Astrocyte (in vitro differentiated cells and primary cell): ENCODE data around the gene NBR1. TPM values are rescaled to one million over a fixed set of nuclear protein-coding genes. Genes with fewer than 3 reads are reported as not detected.

Experiments
- DNase-seq: peaks from one replicate; pipeline ENCODE4 v3.0.0-alpha.2; 2010; ENCODE audit warnings: low read depth
- FAIRE-seq: peaks from 2 replicates; lab custom pipeline; 2011; peaks lifted over from hg19 to GRCh38; lab: Jason Lieb, UNC
- H2AFZ ChIP-seq: 2 replicates; pipeline ENCODE4 v1.6.0; 2012; ENCODE audit warnings: low read depth, low read length, inconsistent platforms
- H3K27ac ChIP-seq: 2 replicates; pipeline ENCODE4 v1.5.1; 2011; ENCODE audit warnings: low read depth, low read length, inconsistent platforms
- H3K27me3 ChIP-seq: 2 replicates; pipeline ENCODE4 v1.6.0; 2011; ENCODE audit warnings: low read length, inconsistent platforms; ENCODE audit not compliant: insufficient read depth
- H3K36me3 ChIP-seq: 2 replicates; pipeline ENCODE4 v1.5.1; 2011; ENCODE audit warnings: low read length, inconsistent platforms; ENCODE audit not compliant: insufficient read depth
- H3K4me1 ChIP-seq: 2 replicates; pipeline ENCODE4 v1.5.1; 2011; ENCODE audit warnings: low read length, inconsistent platforms; ENCODE audit not compliant: insufficient read depth
- H3K4me2 ChIP-seq: 2 replicates; pipeline ENCODE4 v1.6.0; 2012; ENCODE audit warnings: low read length, inconsistent platforms
- H3K4me3 ChIP-seq: 2 replicates; pipeline ENCODE4 v1.5.1; 2011; ENCODE audit warnings: low read depth, mild to moderate bottlenecking, low read length, inconsistent platforms; ENCODE audit not compliant: insufficient read depth
- H3K79me2 ChIP-seq: 2 replicates; pipeline ENCODE4 v1.6.0; 2012; ENCODE audit warnings: mild to moderate bottlenecking, low read length, inconsistent platforms; ENCODE audit not compliant: insufficient read depth
- H3K9ac ChIP-seq: 2 replicates; pipeline ENCODE4 v1.6.0; 2012; ENCODE audit warnings: mild to moderate bottlenecking, low read length, inconsistent platforms
- H3K9me3 ChIP-seq: 2 replicates; pipeline ENCODE4 v1.5.1; 2012; ENCODE audit warnings: low read depth, mild to moderate bottlenecking, low read length, inconsistent platforms; ENCODE audit not compliant: insufficient read depth
- H4K20me1 ChIP-seq: 2 replicates; pipeline ENCODE4 v1.6.0; 2012; ENCODE audit warnings: low read length, inconsistent platforms; ENCODE audit not compliant: insufficient read depth
- H3K27ac Mint-ChIP-seq: one replicate; pipeline ENCODE4 v1.8.0; 2021; ENCODE audit warnings: mild to moderate bottlenecking, mixed read lengths; ENCODE audit not compliant: unreplicated experiment
- H3K27me3 Mint-ChIP-seq: one replicate; pipeline ENCODE4 v1.8.0; 2021; ENCODE audit warnings: low read depth, mixed read lengths; ENCODE audit not compliant: unreplicated experiment
- H3K36me3 Mint-ChIP-seq: one replicate; pipeline ENCODE4 v1.8.0; 2021; ENCODE audit warnings: low read depth, mixed read lengths; ENCODE audit not compliant: unreplicated experiment
- H3K4me1 Mint-ChIP-seq: one replicate; pipeline ENCODE4 v1.8.0; 2021; ENCODE audit warnings: low read depth, mixed read lengths; ENCODE audit not compliant: unreplicated experiment
- H3K4me3 Mint-ChIP-seq: one replicate; pipeline ENCODE4 v1.8.0; 2021; ENCODE audit warnings: mild to moderate bottlenecking, moderate library complexity, mixed read lengths; ENCODE audit not compliant: unreplicated experiment
- H3K9me3 Mint-ChIP-seq: one replicate; pipeline ENCODE4 v1.8.0; 2021; ENCODE audit warnings: mild to moderate bottlenecking, mixed read lengths; ENCODE audit not compliant: unreplicated experiment
- EZH2 ChIP-seq: IDR thresholded peaks from 2 replicates; pipeline ENCODE4 v1.6.1; 2012; ENCODE audit warnings: mild to moderate bottlenecking, low read length, inconsistent platforms; ENCODE audit not compliant: insufficient read depth
- total RNA-seq: library from RNA; stranded (reverse); gene quantifications from 2 replicates; pipeline ENCODE4 v1.2.1, GENCODE V29; 2021
- TF ChIP-seq, protein P1 (sequence below): IDR thresholded peaks from 2 replicates; pipeline ENCODE4 v1.5.1; 2011; ENCODE audit warnings: low read depth, mild to moderate bottlenecking, inconsistent platforms, low read length, moderate library complexity; ENCODE audit not compliant: insufficient read depth

Gene NBR1
- total RNA-seq, 1 donor from 2014 or later = 46.8 TPM

DNA sequence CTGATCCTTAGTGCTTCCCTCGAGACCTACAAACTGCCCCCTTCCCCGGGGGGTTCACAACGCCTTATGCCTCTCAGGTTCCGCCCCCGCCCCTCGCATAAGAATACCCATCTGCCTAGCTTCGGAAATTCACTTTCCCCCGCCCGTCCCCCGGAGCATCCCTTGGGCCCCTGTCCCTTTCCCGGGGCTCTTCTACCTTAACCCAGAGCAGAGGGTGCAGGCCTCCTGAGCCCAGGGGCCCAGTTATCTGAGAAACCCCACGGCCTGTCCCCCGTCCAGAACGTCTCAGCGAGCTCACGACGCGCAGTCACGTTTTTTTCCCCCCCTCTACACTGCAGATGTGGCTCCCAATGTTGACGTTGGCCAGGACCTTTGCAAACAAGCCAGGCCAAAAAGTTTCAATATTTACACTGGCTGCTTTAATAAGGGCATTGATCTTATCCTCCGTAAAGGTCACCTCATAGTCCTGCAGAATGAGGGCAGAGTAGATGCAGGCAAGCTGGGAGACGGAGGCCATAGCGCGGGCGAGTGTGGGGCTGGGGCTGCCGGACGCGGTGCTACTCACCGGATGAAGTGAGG, 1.4 kb upstream of the NBR1 start:
- Mint-ChIP-seq H3K4me1 (peaks cover 10% of the 10 kb centered on the region), H3K27me3 (no peaks in the 10 kb centered on the region), H3K4me3 (no peak overlapping the region), H3K36me3 (peaks cover 3% of the 10 kb centered on the region), H3K9me3 (no peaks in the 10 kb centered on the region), H3K27ac (no peak overlapping the region)
- peak overlapping the region; percentile 92 for H3K9ac ChIP-seq
- peak overlapping the region; percentile 90 for H3K4me3 ChIP-seq
- H3K4me1 ChIP-seq = peaks cover 14% of the 10 kb centered on the region
- H3K27ac ChIP-seq = peak overlapping the region; percentile 94
- no peaks in the 10 kb centered on the region for H3K9me3 ChIP-seq
- H3K36me3 ChIP-seq = no peaks in the 10 kb centered on the region
- TF ChIP-seq, protein P1, sequence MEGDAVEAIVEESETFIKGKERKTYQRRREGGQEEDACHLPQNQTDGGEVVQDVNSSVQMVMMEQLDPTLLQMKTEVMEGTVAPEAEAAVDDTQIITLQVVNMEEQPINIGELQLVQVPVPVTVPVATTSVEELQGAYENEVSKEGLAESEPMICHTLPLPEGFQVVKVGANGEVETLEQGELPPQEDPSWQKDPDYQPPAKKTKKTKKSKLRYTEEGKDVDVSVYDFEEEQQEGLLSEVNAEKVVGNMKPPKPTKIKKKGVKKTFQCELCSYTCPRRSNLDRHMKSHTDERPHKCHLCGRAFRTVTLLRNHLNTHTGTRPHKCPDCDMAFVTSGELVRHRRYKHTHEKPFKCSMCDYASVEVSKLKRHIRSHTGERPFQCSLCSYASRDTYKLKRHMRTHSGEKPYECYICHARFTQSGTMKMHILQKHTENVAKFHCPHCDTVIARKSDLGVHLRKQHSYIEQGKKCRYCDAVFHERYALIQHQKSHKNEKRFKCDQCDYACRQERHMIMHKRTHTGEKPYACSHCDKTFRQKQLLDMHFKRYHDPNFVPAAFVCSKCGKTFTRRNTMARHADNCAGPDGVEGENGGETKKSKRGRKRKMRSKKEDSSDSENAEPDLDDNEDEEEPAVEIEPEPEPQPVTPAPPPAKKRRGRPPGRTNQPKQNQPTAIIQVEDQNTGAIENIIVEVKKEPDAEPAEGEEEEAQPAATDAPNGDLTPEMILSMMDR = no peak
- no peak for TF ChIP-seq EZH2
- peak overlapping the region; percentile 90 for H2AFZ ChIP-seq
- DNase-seq (no peak), FAIRE-seq (no peak)
- H4K20me1 ChIP-seq = no peaks in the 10 kb centered on the region
- H3K4me2 ChIP-seq = peak overlapping the region; percentile 95
- H3K79me2 ChIP-seq = peaks cover 28% of the 10 kb centered on the region
- H3K27me3 ChIP-seq = no peaks in the 10 kb centered on the region

DNA sequence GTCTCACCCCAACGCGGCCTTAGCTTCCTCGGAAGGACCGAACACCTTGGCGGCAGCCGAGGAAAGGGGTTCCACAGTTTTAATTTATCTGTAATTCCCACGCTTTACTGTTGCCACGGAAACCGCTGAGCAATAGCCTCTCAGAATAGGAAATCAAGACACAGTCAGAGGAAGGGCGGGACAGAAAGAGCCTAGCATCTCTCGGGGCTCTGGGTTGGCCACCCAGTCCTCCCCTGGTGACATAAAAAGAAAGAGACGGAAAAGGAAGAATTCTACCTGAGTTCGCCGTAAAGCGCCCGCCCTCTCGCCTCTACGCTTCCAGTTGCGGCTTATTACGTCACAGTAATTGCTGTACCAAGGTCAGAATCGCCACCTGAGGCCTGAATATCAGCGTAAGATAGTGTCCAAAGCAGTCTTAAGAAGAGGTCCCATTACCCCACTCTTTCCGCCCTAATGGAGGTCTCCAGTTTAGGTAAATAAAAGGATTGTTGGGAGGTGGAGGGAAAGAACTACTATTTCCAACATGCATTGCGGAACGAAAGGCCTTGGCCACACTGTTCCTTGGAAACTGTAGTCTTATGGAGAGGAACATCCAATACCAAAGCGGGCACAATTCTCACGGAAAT, 761 bp upstream of the NBR1 start:
- Histone ChIP-seq H3K4me1 (peaks cover 14% of the 10 kb centered on the region), H3K27ac (peak overlapping the region; percentile 94), H3K9me3 (no peaks in the 10 kb centered on the region), H3K36me3 (no peaks in the 10 kb centered on the region), H4K20me1 (no peaks in the 10 kb centered on the region), H3K9ac (peak overlapping the region; percentile 92), H3K4me2 (peak overlapping the region; percentile 95), H3K79me2 (peaks cover 31% of the 10 kb centered on the region), H3K27me3 (no peaks in the 10 kb centered on the region), H2AFZ (peak overlapping the region; percentile 90), H3K4me3 (peak overlapping the region; percentile 90)
- Mint-ChIP-seq H3K4me1 (peaks cover 10% of the 10 kb centered on the region), H3K4me3 (no peak overlapping the region), H3K36me3 (peaks cover 3% of the 10 kb centered on the region), H3K27ac (no peak overlapping the region), H3K9me3 (no peaks in the 10 kb centered on the region), H3K27me3 (no peaks in the 10 kb centered on the region)
- TF ChIP-seq EZH2 = no peak
- DNase-seq = peak; percentile 92
- peak; percentile 37 for FAIRE-seq

DNA sequence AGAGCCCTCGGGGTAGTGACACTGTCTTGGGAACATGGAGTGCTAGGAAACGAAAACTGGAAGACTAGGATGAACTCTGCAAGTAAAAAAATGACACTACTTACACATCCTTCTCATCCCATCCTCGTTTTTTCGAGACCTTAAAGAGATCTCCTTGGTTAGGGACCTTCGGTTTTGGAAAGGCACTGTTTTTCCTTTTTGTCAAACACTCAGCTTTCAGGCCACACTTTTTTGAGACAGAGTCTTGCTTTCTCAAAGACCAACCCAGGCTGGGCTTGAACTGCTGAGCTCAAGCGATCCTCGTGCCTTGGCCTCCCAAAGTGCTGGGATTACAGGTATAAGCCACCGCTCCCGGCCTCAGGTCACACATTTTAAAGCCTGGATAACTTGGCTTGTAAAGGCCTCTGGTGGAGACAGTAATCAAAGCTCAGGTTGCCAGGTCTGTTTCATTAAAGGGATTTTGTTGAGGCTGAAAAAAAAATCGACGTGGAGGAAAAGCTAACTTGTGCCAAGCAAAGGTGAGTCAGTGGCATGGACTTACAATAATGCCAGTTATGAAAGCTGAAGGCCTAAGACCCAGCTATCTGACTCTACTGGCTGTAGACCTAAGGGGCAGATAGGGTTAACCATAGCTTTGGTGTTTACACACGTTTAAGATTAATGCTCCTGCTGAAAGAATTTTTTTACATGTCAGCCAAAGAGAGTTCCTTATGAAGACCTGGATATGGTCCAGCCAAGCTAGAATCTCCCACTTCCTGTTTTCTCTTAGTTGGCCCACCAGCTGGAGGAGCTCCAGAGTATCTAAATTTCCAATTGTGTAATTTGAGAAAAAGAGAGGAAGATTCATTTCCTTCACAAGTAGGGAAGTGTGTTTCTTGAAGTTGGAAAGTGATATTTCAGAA, 823 bp downstream of the NBR1 start:
- no peaks in the 10 kb centered on the region for H3K27me3 Mint-ChIP-seq
- H3K4me3 Mint-ChIP-seq = no peak overlapping the region
- TF ChIP-seq, protein P1 = no peak
- no peak for TF ChIP-seq EZH2
- no peaks in the 10 kb centered on the region for H3K9me3 Mint-ChIP-seq
- H3K9ac ChIP-seq = peak overlapping the region; percentile 92
- H4K20me1 ChIP-seq = no peaks in the 10 kb centered on the region
- FAIRE-seq (peak; percentile 37), DNase-seq (peak; percentile 95)
- H3K79me2 ChIP-seq = peaks cover 38% of the 10 kb centered on the region
- H3K27ac Mint-ChIP-seq = no peak overlapping the region
- H3K36me3 ChIP-seq = peaks cover 9% of the 10 kb centered on the region
- H3K36me3 Mint-ChIP-seq = peaks cover 9% of the 10 kb centered on the region
- no peaks in the 10 kb centered on the region for H3K9me3 ChIP-seq
- peak overlapping the region; percentile 95 for H3K4me2 ChIP-seq
- H2AFZ ChIP-seq = peak overlapping the region; percentile 90
- peak overlapping the region; percentile 94 for H3K27ac ChIP-seq
- peak overlapping the region; percentile 90 for H3K4me3 ChIP-seq
- H3K4me1 Mint-ChIP-seq = peaks cover 15% of the 10 kb centered on the region
- no peaks in the 10 kb centered on the region for H3K27me3 ChIP-seq
- H3K4me1 ChIP-seq = peaks cover 23% of the 10 kb centered on the region
